H1 (cell line): Measurements from ENCODE around the gene CACNA2D3.

ENCODE experiments used
- BRCA1 ChIP-seq: IDR thresholded peaks from 2 replicates; pipeline ENCODE4 v1.6.1; 2012; ENCODE audit warnings: low read depth, low read length, improper control_type of control experiment
- TCF12 ChIP-seq: IDR thresholded peaks from 2 replicates; pipeline ENCODE4 v1.6.1; 2011; ENCODE audit warnings: low read depth, mild to moderate bottlenecking, low read length
- ZNF274 ChIP-seq: IDR thresholded peaks from 2 replicates; pipeline ENCODE4 v1.7.0; 2012; ENCODE audit warnings: low read length, borderline replicate concordance; ENCODE audit errors: extremely low read depth

GRCh38 chr3:54670201-54671000, 548.0 kb downstream of the CACNA2D3 start:
- TF ChIP-seq TCF12 (no peak), BRCA1 (no peak), ZNF274 (no peak)
